ENCODE measurements around the gene SORCS1.
"Not testable (repeated sequence)": the region's sequence is repeated elsewhere in the genome, so short reads cannot be mapped to it uniquely, and the experiment has no call there.

SORCS1 gene

GRCh38 chr10:107025676-107026075 lies 138.8 kb downstream of the SORCS1 start:
- no peak overlapping the region for H2AFZ ChIP-seq (ENCODE audit: low read length)
- H3K9ac ChIP-seq (ENCODE audit: low read length) = no peak overlapping the region
- H3K27me3 ChIP-seq (ENCODE audit: insufficient read depth, low read length) = no peaks in the 10 kb centered on the region
- H3F3A ChIP-seq (ENCODE audit: insufficient read depth, low read length) = no peaks in the 10 kb centered on the region
- no peaks in the 10 kb centered on the region for H4K20me1 ChIP-seq (ENCODE audit: insufficient read depth, low read length)
- H3K4me2 ChIP-seq (ENCODE audit: low read length) = no peak overlapping the region
- no peak overlapping the region for H3K27ac ChIP-seq (ENCODE audit: low read depth, low read length, poor library complexity, severe bottlenecking)
- no peak for TF ChIP-seq EZH2 (IDR thresholded peaks at IDR 0.05; ENCODE audit: borderline replicate concordance, low read length)
- no peak for TF ChIP-seq CTCF (IDR thresholded peaks at IDR 0.05; ENCODE audit: low read length)
- H3K36me3 ChIP-seq (ENCODE audit: insufficient read depth, low read length) = no peaks in the 10 kb centered on the region
- no peaks in the 10 kb centered on the region for H3K9me2 ChIP-seq (ENCODE audit: low read depth, low read length)
- H3K4me1 ChIP-seq (ENCODE audit: insufficient read depth, low read length, severe bottlenecking) = no peaks in the 10 kb centered on the region
- no peak overlapping the region for H3K4me3 ChIP-seq (ENCODE audit: low read depth, low read length, poor library complexity, severe bottlenecking)
- no peaks in the 10 kb centered on the region for H3K9me3 ChIP-seq (ENCODE audit: low read length)
- H3K79me2 ChIP-seq (ENCODE audit: insufficient read depth, low read length) = no peaks in the 10 kb centered on the region

- not testable (repeated sequence) for H3K36me3 ChIP-seq (ENCODE audit: insufficient read depth, low read length); H2AFZ ChIP-seq (ENCODE audit: low read length); H4K20me1 ChIP-seq (ENCODE audit: insufficient read depth, low read length); H3K4me2 ChIP-seq (ENCODE audit: low read length); H3K4me3 ChIP-seq (ENCODE audit: low read depth, low read length, poor library complexity, severe bottlenecking); H3K9me3 ChIP-seq (ENCODE audit: low read length); H3K4me1 ChIP-seq (ENCODE audit: insufficient read depth, low read length, severe bottlenecking); H3K27me3 ChIP-seq (ENCODE audit: insufficient read depth, low read length); H3K27ac ChIP-seq (ENCODE audit: low read depth, low read length, poor library complexity, severe bottlenecking); H3K79me2 ChIP-seq (ENCODE audit: insufficient read depth, low read length); H3K9me2 ChIP-seq (ENCODE audit: low read depth, low read length); H3F3A ChIP-seq (ENCODE audit: insufficient read depth, low read length); H3K9ac ChIP-seq (ENCODE audit: low read length)
Observed at GRCh38 chr10:107024033-107024432, 140.5 kb downstream of the SORCS1 start.

- no peak overlapping the region for H2AFZ ChIP-seq (ENCODE audit: low read length)
Observed at GRCh38 chr10:107022600-107023354, 141.7 kb downstream of the SORCS1 start.

More at GRCh38 chr10:107022600-107023354, 141.7 kb downstream of the SORCS1 start:
- Histone ChIP-seq H3K9ac (ENCODE audit: low read length) (no peak overlapping the region), H3K27me3 (ENCODE audit: insufficient read depth, low read length) (no peaks in the 10 kb centered on the region), H3F3A (ENCODE audit: insufficient read depth, low read length) (no peaks in the 10 kb centered on the region), H3K4me1 (ENCODE audit: insufficient read depth, low read length, severe bottlenecking) (no peaks in the 10 kb centered on the region), H3K79me2 (ENCODE audit: insufficient read depth, low read length) (no peaks in the 10 kb centered on the region), H3K9me3 (ENCODE audit: low read length) (no peaks in the 10 kb centered on the region), H3K27ac (ENCODE audit: low read depth, low read length, poor library complexity, severe bottlenecking) (no peak overlapping the region), H3K4me2 (ENCODE audit: low read length) (no peak overlapping the region), H3K9me2 (ENCODE audit: low read depth, low read length) (no peaks in the 10 kb centered on the region), H3K4me3 (ENCODE audit: low read depth, low read length, poor library complexity, severe bottlenecking) (no peak overlapping the region), H4K20me1 (ENCODE audit: insufficient read depth, low read length) (no peaks in the 10 kb centered on the region), H3K36me3 (ENCODE audit: insufficient read depth, low read length) (no peaks in the 10 kb centered on the region)
- TF ChIP-seq CTCF (IDR thresholded peaks at IDR 0.05; ENCODE audit: low read length) (no peak), EZH2 (IDR thresholded peaks at IDR 0.05; ENCODE audit: borderline replicate concordance, low read length) (no peak)
